ENCODE measurements around the gene ADRA2C.

The ADRA2C gene

DNA sequence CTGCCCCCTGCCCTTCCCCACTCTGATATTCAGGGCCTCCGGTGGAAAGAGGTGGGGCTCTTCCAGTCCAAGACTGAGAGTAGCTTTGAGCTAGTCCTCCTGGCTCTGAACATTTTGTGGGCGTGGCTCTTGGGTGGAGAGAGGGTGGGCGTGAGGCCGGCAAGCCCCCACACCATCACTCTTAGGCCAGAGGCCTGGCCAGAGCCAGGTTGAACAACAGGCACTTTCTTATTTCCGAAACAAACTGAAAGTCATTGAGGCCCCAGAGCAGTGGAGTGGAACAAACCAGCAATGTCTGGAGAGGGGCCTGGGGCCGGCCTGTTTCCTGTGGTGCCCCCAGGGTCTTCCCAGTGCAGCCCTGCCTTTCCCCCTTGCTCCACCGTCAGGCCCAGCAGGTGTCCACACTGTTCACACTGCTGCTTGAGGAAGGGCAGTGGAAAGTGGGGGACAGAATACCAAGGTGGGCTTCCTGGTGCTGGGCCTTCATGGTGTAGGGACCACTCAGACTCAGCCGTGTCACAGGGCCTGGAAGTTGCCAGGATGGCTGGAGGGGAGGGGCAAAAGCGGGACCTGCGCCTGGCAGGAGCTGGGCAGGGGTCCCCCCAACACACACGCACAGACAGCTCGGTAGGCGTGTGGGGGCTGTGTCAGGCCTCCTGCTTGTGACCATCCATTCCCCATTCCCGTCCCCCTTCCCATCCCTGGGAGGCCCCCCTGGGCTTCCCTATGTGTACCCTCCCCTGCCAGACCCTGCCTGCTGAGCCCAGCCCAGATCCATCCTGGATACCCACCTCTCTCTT is 2.9 kb downstream of the ADRA2C start:
- H3K4me3 ChIP-seq (ENCODE audit: low read depth in 1 of 2, low read length in 1 of 2): no peak overlapping the region
- peaks cover 86% of the 10 kb centered on the region for H3K27me3 ChIP-seq
- no peak for TF ChIP-seq CTCF (IDR thresholded peaks at IDR 0.05)
- no peak overlapping the region for H3K27ac ChIP-seq
- H3K4me1 ChIP-seq (ENCODE audit: control insufficient read depth in 1 of 2, insufficient read depth in 1 of 2, low read depth in 1 of 2, low read length in 1 of 2): no peaks in the 10 kb centered on the region
- no peaks in the 10 kb centered on the region for H3K9me3 ChIP-seq
- H3K36me3 ChIP-seq: no peaks in the 10 kb centered on the region

GRCh38 chr4:3769642-3770184 is 3.5 kb downstream of the ADRA2C start:
- Histone ChIP-seq H3K36me3 (no peaks in the 10 kb centered on the region), H3K4me1 (ENCODE audit: control insufficient read depth in 1 of 2, insufficient read depth in 1 of 2, low read depth in 1 of 2, low read length in 1 of 2) (no peaks in the 10 kb centered on the region), H3K27ac (no peak overlapping the region), H3K4me3 (ENCODE audit: low read depth in 1 of 2, low read length in 1 of 2) (no peak overlapping the region), H3K9me3 (no peaks in the 10 kb centered on the region), H3K27me3 (peaks cover 80% of the 10 kb centered on the region)
- no peak for TF ChIP-seq CTCF (IDR thresholded peaks at IDR 0.05)

- no peak overlapping the region for H3K4me3 ChIP-seq (ENCODE audit: low read depth in 1 of 2, low read length in 1 of 2)
- H3K27me3 ChIP-seq: peaks cover 71% of the 10 kb centered on the region
- H3K27ac ChIP-seq: no peak overlapping the region
- TF ChIP-seq CTCF (IDR thresholded peaks at IDR 0.05): no peak
- no peaks in the 10 kb centered on the region for H3K9me3 ChIP-seq
- H3K36me3 ChIP-seq: no peaks in the 10 kb centered on the region
- H3K4me1 ChIP-seq (ENCODE audit: control insufficient read depth in 1 of 2, insufficient read depth in 1 of 2, low read depth in 1 of 2, low read length in 1 of 2): no peaks in the 10 kb centered on the region
Observed at GRCh38 chr4:3770323-3771163, 4.4 kb downstream of the ADRA2C start.

- peaks cover 69% of the 10 kb centered on the region for H3K27me3 ChIP-seq
- H3K27ac ChIP-seq: no peak overlapping the region
- no peaks in the 10 kb centered on the region for H3K36me3 ChIP-seq
- H3K4me3 ChIP-seq (ENCODE audit: low read depth in 1 of 2, low read length in 1 of 2): no peak overlapping the region
- TF ChIP-seq CTCF (IDR thresholded peaks at IDR 0.05): no peak
- no peaks in the 10 kb centered on the region for H3K9me3 ChIP-seq
- no peaks in the 10 kb centered on the region for H3K4me1 ChIP-seq (ENCODE audit: control insufficient read depth in 1 of 2, insufficient read depth in 1 of 2, low read depth in 1 of 2, low read length in 1 of 2)
Observed at GRCh38 chr4:3771164-3771809, 5.1 kb downstream of the ADRA2C start.

- no peak for TF ChIP-seq CTCF (IDR thresholded peaks at IDR 0.05)
- H3K27me3 ChIP-seq: peaks cover 62% of the 10 kb centered on the region
- no peak overlapping the region for H3K27ac ChIP-seq
- H3K4me1 ChIP-seq (ENCODE audit: control insufficient read depth in 1 of 2, insufficient read depth in 1 of 2, low read depth in 1 of 2, low read length in 1 of 2): no peaks in the 10 kb centered on the region
- no peaks in the 10 kb centered on the region for H3K36me3 ChIP-seq
- H3K4me3 ChIP-seq (ENCODE audit: low read depth in 1 of 2, low read length in 1 of 2): no peak overlapping the region
- no peaks in the 10 kb centered on the region for H3K9me3 ChIP-seq
Observed at GRCh38 chr4:3771939-3772495, 5.8 kb downstream of the ADRA2C start.

Measured in neutrophil (primary cell).